GM21360 (cell line): ENCODE measurements around the gene CYP2C18.
"Not testable (repeated sequence)": the region's sequence is repeated elsewhere in the genome, so short reads cannot be mapped to it uniquely, and the experiment has no call there.

Source experiments
- ATAC-seq: cut with Tn5 transposase; IDR thresholded peaks from one replicate; pipeline ENCODE4 v1.9.1; 2021; ENCODE audit warnings: mild to moderate bottlenecking, moderate library complexity; ENCODE audit not compliant: unreplicated experiment

The CYP2C18 gene

GRCh38 chr10:94683214-94684054 lies at the start of gene CYP2C18:
CYP2C18 (plus strand) TSS chr10:94683729; CDS start chr10:94683820, 91 bp downstream.
- no peak for ATAC-seq

- not testable (repeated sequence) for ATAC-seq
Observed at GRCh38 chr10:94638097-94638496, 45.4 kb upstream of the CYP2C18 start.

GRCh38 chr10:94639902-94640301 lies 43.6 kb upstream of the CYP2C18 start:
- no peak for ATAC-seq

- ATAC-seq = no peak
Observed at GRCh38 chr10:94640562-94640961, 43.0 kb upstream of the CYP2C18 start.

GRCh38 chr10:94641480-94641879 lies 42.0 kb upstream of the CYP2C18 start:
- no peak for ATAC-seq

GRCh38 chr10:94644352-94644751 lies 39.2 kb upstream of the CYP2C18 start:
- ATAC-seq = no peak

- peak; percentile 73 for ATAC-seq
Observed at GRCh38 chr10:94645285-94645684, 38.2 kb upstream of the CYP2C18 start.

- ATAC-seq = not testable (repeated sequence)
Observed at GRCh38 chr10:94655201-94655600, 28.3 kb upstream of the CYP2C18 start.

GRCh38 chr10:94663061-94663460 lies 20.5 kb upstream of the CYP2C18 start:
- ATAC-seq = not testable (repeated sequence)

- no peak for ATAC-seq
Observed at GRCh38 chr10:94666391-94667102, 17.0 kb upstream of the CYP2C18 start.

GRCh38 chr10:94673614-94674321 lies 9.8 kb upstream of the CYP2C18 start:
- ATAC-seq = no peak

- ATAC-seq = no peak
Observed at GRCh38 chr10:94676496-94676895, 7.0 kb upstream of the CYP2C18 start.

GRCh38 chr10:94677691-94678090 lies 5.8 kb upstream of the CYP2C18 start:
- ATAC-seq = no peak

- no peak for ATAC-seq
Observed at GRCh38 chr10:94678475-94678874, 5.1 kb upstream of the CYP2C18 start.

GRCh38 chr10:94680544-94680943 lies 3.0 kb upstream of the CYP2C18 start:
- no peak for ATAC-seq

- ATAC-seq = not testable (repeated sequence)
Observed at GRCh38 chr10:94682636-94683035, 893 bp upstream of the CYP2C18 start.

- no peak for ATAC-seq
Observed at GRCh38 chr10:94687625-94688248, 4.2 kb downstream of the CYP2C18 start.

- no peak for ATAC-seq
Observed at GRCh38 chr10:94706089-94706488, 22.6 kb downstream of the CYP2C18 start.

- no peak for ATAC-seq
Observed at GRCh38 chr10:94710578-94710977, 27.0 kb downstream of the CYP2C18 start.

- ATAC-seq = no peak
Observed at GRCh38 chr10:94725871-94726270, 42.3 kb downstream of the CYP2C18 start.

GRCh38 chr10:94735197-94735596 lies 51.7 kb downstream of the CYP2C18 start:
- no peak for ATAC-seq
